ENCODE results near the gene SOHLH1. TPM values are rescaled to one million over a fixed set of nuclear protein-coding genes. Genes with fewer than 3 reads are reported as not detected.

Gene SOHLH1
- total RNA-seq, 1 donor from 2014 or later, result not detected

- H3K36me3 Mint-ChIP-seq (ENCODE audit: low read depth), result no peaks in the 10 kb centered on the region
- DNase-seq (ENCODE audit: low read depth, low spot score), result no peak
- TF ChIP-seq, protein P1, sequence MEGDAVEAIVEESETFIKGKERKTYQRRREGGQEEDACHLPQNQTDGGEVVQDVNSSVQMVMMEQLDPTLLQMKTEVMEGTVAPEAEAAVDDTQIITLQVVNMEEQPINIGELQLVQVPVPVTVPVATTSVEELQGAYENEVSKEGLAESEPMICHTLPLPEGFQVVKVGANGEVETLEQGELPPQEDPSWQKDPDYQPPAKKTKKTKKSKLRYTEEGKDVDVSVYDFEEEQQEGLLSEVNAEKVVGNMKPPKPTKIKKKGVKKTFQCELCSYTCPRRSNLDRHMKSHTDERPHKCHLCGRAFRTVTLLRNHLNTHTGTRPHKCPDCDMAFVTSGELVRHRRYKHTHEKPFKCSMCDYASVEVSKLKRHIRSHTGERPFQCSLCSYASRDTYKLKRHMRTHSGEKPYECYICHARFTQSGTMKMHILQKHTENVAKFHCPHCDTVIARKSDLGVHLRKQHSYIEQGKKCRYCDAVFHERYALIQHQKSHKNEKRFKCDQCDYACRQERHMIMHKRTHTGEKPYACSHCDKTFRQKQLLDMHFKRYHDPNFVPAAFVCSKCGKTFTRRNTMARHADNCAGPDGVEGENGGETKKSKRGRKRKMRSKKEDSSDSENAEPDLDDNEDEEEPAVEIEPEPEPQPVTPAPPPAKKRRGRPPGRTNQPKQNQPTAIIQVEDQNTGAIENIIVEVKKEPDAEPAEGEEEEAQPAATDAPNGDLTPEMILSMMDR (conservative IDR thresholded peaks at IDR 0.05), result no peak
- no peak overlapping the region for H3K27ac Mint-ChIP-seq (ENCODE audit: unreplicated experiment)
- H3K27me3 Mint-ChIP-seq (ENCODE audit: low read depth), result no peaks in the 10 kb centered on the region
- H3K4me3 Mint-ChIP-seq, result no peak overlapping the region
- H3K4me1 Mint-ChIP-seq, result no peaks in the 10 kb centered on the region
- no peaks in the 10 kb centered on the region for H3K9me3 Mint-ChIP-seq
Observed at GRCh38 chr9:135692410-135692809, 6.9 kb downstream of the SOHLH1 start.

- DNase-seq (ENCODE audit: low read depth, low spot score), result no peak
- H3K4me3 Mint-ChIP-seq, result no peak overlapping the region
Observed at GRCh38 chr9:135690836-135691570, 8.3 kb downstream of the SOHLH1 start.

GRCh38 chr9:135689011-135689410 lies 10.3 kb downstream of the SOHLH1 start:
- Mint-ChIP-seq H3K4me3 (no peak overlapping the region), H3K27me3 (ENCODE audit: low read depth) (no peaks in the 10 kb centered on the region), H3K9me3 (no peaks in the 10 kb centered on the region), H3K36me3 (ENCODE audit: low read depth) (no peaks in the 10 kb centered on the region), H3K27ac (ENCODE audit: unreplicated experiment) (no peak overlapping the region), H3K4me1 (no peaks in the 10 kb centered on the region)
- TF ChIP-seq, protein P1 (conservative IDR thresholded peaks at IDR 0.05), result no peak
- no peak for DNase-seq (ENCODE audit: low read depth, low spot score)

More at GRCh38 chr9:135690836-135691570, 8.3 kb downstream of the SOHLH1 start:
- no peaks in the 10 kb centered on the region for H3K9me3 Mint-ChIP-seq
- no peaks in the 10 kb centered on the region for H3K27me3 Mint-ChIP-seq (ENCODE audit: low read depth)
- TF ChIP-seq, protein P1 (conservative IDR thresholded peaks at IDR 0.05), result no peak
- H3K36me3 Mint-ChIP-seq (ENCODE audit: low read depth), result no peaks in the 10 kb centered on the region
- no peaks in the 10 kb centered on the region for H3K4me1 Mint-ChIP-seq
- H3K27ac Mint-ChIP-seq (ENCODE audit: unreplicated experiment), result no peak overlapping the region

GRCh38 chr9:135687216-135687615 lies 12.1 kb downstream of the SOHLH1 start:
- Mint-ChIP-seq H3K9me3 (no peaks in the 10 kb centered on the region), H3K4me1 (no peaks in the 10 kb centered on the region), H3K27me3 (ENCODE audit: low read depth) (no peaks in the 10 kb centered on the region), H3K36me3 (ENCODE audit: low read depth) (no peaks in the 10 kb centered on the region), H3K27ac (ENCODE audit: unreplicated experiment) (no peak overlapping the region), H3K4me3 (no peak overlapping the region)
- DNase-seq (ENCODE audit: low read depth, low spot score), result no peak
- TF ChIP-seq, protein P1 (conservative IDR thresholded peaks at IDR 0.05), result no peak

DNA sequence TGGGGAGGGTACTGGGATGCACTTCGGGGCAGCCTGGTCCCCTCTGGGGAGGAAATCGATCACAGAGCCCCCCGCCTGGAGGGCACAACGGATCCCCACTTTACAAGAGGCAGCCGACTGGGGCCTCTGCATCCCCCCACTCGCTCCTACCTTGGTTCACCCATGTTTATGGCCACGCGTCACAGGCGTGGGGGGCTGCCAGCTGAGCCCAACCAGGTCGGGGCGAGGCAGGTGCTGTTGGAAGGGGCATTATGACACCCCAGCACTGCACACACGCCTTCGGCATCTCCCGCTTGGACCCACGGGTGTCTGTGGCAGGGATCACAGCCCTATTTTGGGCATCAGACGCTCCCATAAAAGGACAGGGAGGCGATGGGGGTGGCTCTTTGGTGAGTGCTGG lies 14.6 kb downstream of the SOHLH1 start:
- no peak for DNase-seq (ENCODE audit: low read depth, low spot score)
- H3K9me3 Mint-ChIP-seq, result no peaks in the 10 kb centered on the region
- no peak overlapping the region for H3K27ac Mint-ChIP-seq (ENCODE audit: unreplicated experiment)
- peaks cover 8% of the 10 kb centered on the region for H3K27me3 Mint-ChIP-seq (ENCODE audit: low read depth)
- no peaks in the 10 kb centered on the region for H3K4me1 Mint-ChIP-seq
- H3K36me3 Mint-ChIP-seq (ENCODE audit: low read depth), result no peaks in the 10 kb centered on the region
- H3K4me3 Mint-ChIP-seq, result no peak overlapping the region
- TF ChIP-seq, protein P1 (conservative IDR thresholded peaks at IDR 0.05), result no peak
